GM21447 (cell line): Measurements from ENCODE around the gene MPPED1.

Experiments used
- ATAC-seq: cut with Tn5 transposase; IDR thresholded peaks from one replicate; pipeline ENCODE4 v1.9.1; 2021; ENCODE audit not compliant: unreplicated experiment

Gene MPPED1

GRCh38 chr22:43428521-43428920 is 16.7 kb downstream of the MPPED1 start:
- no peak for ATAC-seq

GRCh38 chr22:43429426-43429825 is 17.6 kb downstream of the MPPED1 start:
- ATAC-seq = no peak

GRCh38 chr22:43431808-43432554 is 20.2 kb downstream of the MPPED1 start:
- ATAC-seq = no peak

- ATAC-seq = no peak
These were observed 21.1 kb downstream of the MPPED1 start for GRCh38 chr22:43432883-43433415.

- ATAC-seq = no peak
These were observed 21.8 kb downstream of the MPPED1 start for GRCh38 chr22:43433451-43434274.

GRCh38 chr22:43434275-43434927 is 22.6 kb downstream of the MPPED1 start:
- no peak for ATAC-seq

- ATAC-seq = no peak
These were observed 23.1 kb downstream of the MPPED1 start for GRCh38 chr22:43434928-43435311.

- no peak for ATAC-seq
These were observed 24.3 kb downstream of the MPPED1 start for GRCh38 chr22:43435851-43436811.

- no peak for ATAC-seq
These were observed 25.1 kb downstream of the MPPED1 start for GRCh38 chr22:43436868-43437267.

- ATAC-seq = no peak
These were observed 26.2 kb downstream of the MPPED1 start for GRCh38 chr22:43437871-43438475.

- no peak for ATAC-seq
These were observed 27.0 kb downstream of the MPPED1 start for GRCh38 chr22:43438666-43439347.

GRCh38 chr22:43439368-43440103 is 27.7 kb downstream of the MPPED1 start:
- no peak for ATAC-seq

GRCh38 chr22:43440104-43440387 is 28.2 kb downstream of the MPPED1 start:
- ATAC-seq = no peak

- ATAC-seq = no peak
These were observed 28.7 kb downstream of the MPPED1 start for GRCh38 chr22:43440556-43440955.

- ATAC-seq = no peak
These were observed 29.4 kb downstream of the MPPED1 start for GRCh38 chr22:43441216-43441615.

GRCh38 chr22:43441751-43442150 is 29.9 kb downstream of the MPPED1 start:
- ATAC-seq = no peak

GRCh38 chr22:43442386-43443151 is 30.8 kb downstream of the MPPED1 start:
- ATAC-seq = no peak

GRCh38 chr22:43443152-43443471 is 31.3 kb downstream of the MPPED1 start:
- no peak for ATAC-seq
